GM12878 (cell line): ENCODE measurements around the gene UBE2QL1. TPM values are rescaled to one million over a fixed set of nuclear protein-coding genes. Genes with fewer than 3 reads are reported as not detected.

Experiments used
- ATAC-seq: fragments of 200-7000 bp; cut with Tn5 transposase; 3 replicates; pipeline ENCODE4 v1.9.1; 2020; ENCODE audit warnings: mild to moderate bottlenecking, moderate library complexity
- BruUV-seq: library from RNA; stranded (reverse); fragments of 400-500 nt; replicated peaks from 2 replicates; lab custom pipeline; 2021; lab: Mats Ljungman, UMichigan
- CTCF ChIA-PET: fragments of 300-600 bp; sonication (Branson Sonifier 250); formaldehyde crosslinking; extraction: SDS; loops from one replicate; lab custom pipeline; 2021; ENCODE audit warnings: inconsistent platforms; lab: Yijun Ruan, JAX
- POLR2A ChIA-PET: fragments of 350-600 bp; formaldehyde crosslinking; extraction: SDS; loops from one replicate; lab custom pipeline; 2021; ENCODE audit warnings: inconsistent platforms; lab: Charles Lee
- RAD21 ChIA-PET: fragments of 300-600 bp; sonication (Branson Sonifier 250); formaldehyde crosslinking; loops from one replicate; lab custom pipeline; 2023; ENCODE audit warnings: antibody characterized with exemption; ENCODE audit not compliant: unreplicated experiment; lab: Charles Lee
- SMC1A ChIA-PET: fragments of 300-600 bp; sonication (Branson Sonifier 250); formaldehyde crosslinking; loops from one replicate; lab custom pipeline; 2023; ENCODE audit not compliant: unreplicated experiment, uncharacterized antibody; lab: Charles Lee
- DNase-seq: peaks from one replicate; pipeline ENCODE4 v3.0.0-alpha.2; 2011; ENCODE audit warnings: low read depth, low spot score
- FAIRE-seq: peaks from 3 replicates; lab custom pipeline; 2011; peaks lifted over from hg19 to GRCh38; lab: Jason Lieb, UNC
- H2AFZ ChIP-seq: 2 replicates; pipeline ENCODE4 v1.6.0; 2011; ENCODE audit warnings: low read depth, low read length, control low read depth; ENCODE audit not compliant: control insufficient read depth
- H3K27ac ChIP-seq: 2 replicates; pipeline ENCODE4 v1.5.1; 2011; ENCODE audit warnings: control low read depth; ENCODE audit not compliant: control insufficient read depth, insufficient read depth
- H3K27me3 ChIP-seq, 2 experiments: replicated peaks in 1 of 2; 2 replicates each; pipeline versions ENCODE4 v1.6.0 to v1.6.1; 2011; ENCODE audit warnings: low read length in 1 of 2; ENCODE audit not compliant: control insufficient read depth in 2 of 2, insufficient read depth in 2 of 2
- H3K36me3 ChIP-seq, 2 experiments: 2 replicates each; pipeline ENCODE4 v1.5.1; 2011; ENCODE audit warnings: low read length in 1 of 2; ENCODE audit not compliant: control insufficient read depth in 2 of 2, insufficient read depth in 2 of 2
- H3K4me1 ChIP-seq: 2 replicates; pipeline ENCODE4 v1.6.1; 2011; ENCODE audit warnings: mild to moderate bottlenecking, low read length, moderate library complexity, mixed read lengths; ENCODE audit not compliant: control insufficient read depth, insufficient read depth
- H3K4me2 ChIP-seq: 2 replicates; pipeline ENCODE4 v1.6.0; 2011; ENCODE audit warnings: control low read depth; ENCODE audit not compliant: control insufficient read depth, insufficient read depth
- H3K4me3 ChIP-seq: fragments of 200-600 bp; sonication (generic); 2 replicates; pipeline ENCODE4 v1.5.1; 2016
- H3K79me2 ChIP-seq: 2 replicates; pipeline ENCODE4 v1.6.0; 2011; ENCODE audit warnings: low read length; ENCODE audit not compliant: control insufficient read depth, insufficient read depth
- H3K9ac ChIP-seq: 2 replicates; pipeline ENCODE4 v1.8.0; 2011; ENCODE audit warnings: low read length, control low read depth, mixed read lengths; ENCODE audit not compliant: control insufficient read depth, insufficient read depth
- H3K9me3 ChIP-seq: replicated peaks from 3 replicates; pipeline ENCODE4 v1.5.1; 2011; ENCODE audit warnings: mild to moderate bottlenecking, low read length; ENCODE audit not compliant: control insufficient read depth, insufficient read depth
- H4K20me1 ChIP-seq: 2 replicates; pipeline ENCODE4 v1.6.0; 2011; ENCODE audit not compliant: control insufficient read depth, insufficient read depth
- BACH1 ChIP-seq: fragments of 450-650 bp; IDR thresholded peaks from 2 replicates; pipeline ENCODE4 v1.6.1; 2017; ENCODE audit warnings: mild to moderate bottlenecking, borderline replicate concordance
- BCL11A ChIP-seq: IDR thresholded peaks from 2 replicates; pipeline ENCODE4 v1.6.1; 2011; ENCODE audit warnings: low read depth, low read length
- CHD1 ChIP-seq: IDR thresholded peaks from 2 replicates; pipeline ENCODE4 v1.6.1; 2012; ENCODE audit warnings: low read depth, low read length, improper control_type of control experiment
- CHD2 ChIP-seq: IDR thresholded peaks from 2 replicates; pipeline ENCODE4 v1.6.1; 2011; ENCODE audit warnings: low read depth, low read length, improper control_type of control experiment, borderline replicate concordance
- ETV6 ChIP-seq, 2 experiments: fragments of 450-650 bp in 1 of 2; IDR thresholded peaks in 1 of 2; conservative IDR thresholded peaks in 1 of 2; 2 replicates each; pipeline ENCODE4 v1.6.1; 2014; ENCODE audit warnings: antibody characterized with exemption in 1 of 2, borderline replicate concordance in 1 of 2, low read depth in 1 of 2, mild to moderate bottlenecking in 1 of 2, moderate library complexity in 1 of 2
- HSF1 ChIP-seq: fragments of 150-350 bp; IDR thresholded peaks from 2 replicates; pipeline ENCODE4 v1.6.1; 2014; ENCODE audit warnings: mild to moderate bottlenecking, low read depth, low read length
- MAX ChIP-seq: IDR thresholded peaks from 2 replicates; pipeline ENCODE4 v1.6.1; 2012; ENCODE audit warnings: low read depth, low read length, improper control_type of control experiment
- MEF2B ChIP-seq: fragments of 450-650 bp; IDR thresholded peaks from 2 replicates; pipeline ENCODE4 v1.6.1; 2018; ENCODE audit warnings: mild to moderate bottlenecking, moderate library complexity; ENCODE audit not compliant: partially characterized antibody, poor library complexity, severe bottlenecking
- PBX3 ChIP-seq: IDR thresholded peaks from 2 replicates; pipeline ENCODE4 v1.6.1; 2011; ENCODE audit warnings: mild to moderate bottlenecking, low read depth, low read length, moderate library complexity; ENCODE audit not compliant: insufficient replicate concordance
- RUNX3 ChIP-seq: IDR thresholded peaks from 2 replicates; pipeline ENCODE4 v1.6.1; 2012; ENCODE audit warnings: low read length, inconsistent platforms
- SMAD5 ChIP-seq: IDR thresholded peaks from 2 replicates; pipeline ENCODE4 v1.6.1; 2016; ENCODE audit warnings: antibody characterized with exemption, low read depth
- TAF1 ChIP-seq: IDR thresholded peaks from 2 replicates; pipeline ENCODE4 v1.6.1; 2011; ENCODE audit warnings: mild to moderate bottlenecking, low read depth, low read length, borderline replicate concordance
- TCF3 ChIP-seq: IDR thresholded peaks from 2 replicates; pipeline ENCODE4 v1.6.1; 2012; ENCODE audit warnings: low read depth, mild to moderate bottlenecking, low read length, borderline replicate concordance; ENCODE audit not compliant: insufficient read depth
- WGBS: methylation state at CpG from one replicate; pipeline ENCODE4 v1.1.6; 2016; ENCODE audit warnings: low lambda C conversion rate; ENCODE audit not compliant: insufficient replicate concordance, insufficient coverage; ENCODE audit errors: missing lambda C conversion rate; 5-methylcytosine and 5-hydroxymethylcytosine counted together
- in situ Hi-C: fragments of 300-500 bp; cut with MboI; formaldehyde crosslinking; loops from 9 replicates; pipeline ENCODE4 v1.14.3; 2018; ENCODE audit warnings: mixed read lengths
- intact Hi-C: fragments of 100-400 bp; cut with micrococcal nuclease; formaldehyde crosslinking; loops from one replicate; pipeline ENCODE4 v1.14.2; 2022; ENCODE audit not compliant: unreplicated experiment
- polyA plus RNA-seq, 11 experiments: library from polyadenylated mRNA; depleted of rRNA in 4 of 11; unstranded in 6 of 11; stranded (reverse) in 5 of 11; fragments of >200 nt; fragmentation: Nextera tagmentation in 4 of 11; fragmentation: Illumina TruSeq in 1 of 11; extraction: Ambion mirVana in 4 of 11; extraction: Trizol in 1 of 11; gene quantifications; 1 replicate in 1 of 11; 2 replicates in 10 of 11; pipeline versions ENCODE4 v1.2.1 to v1.2.3, GENCODE V29; 2011 to 2016; ENCODE audit warnings: inconsistent platforms in 2 of 11, missing spikeins in 2 of 11, low read depth in 1 of 11
- total RNA-seq, 4 experiments: library from RNA; depleted of rRNA in 3 of 4; stranded (reverse); fragments of >200 nt in 3 of 4; fragmentation: Illumina TruSeq in 1 of 4; extraction: Trizol in 1 of 4; gene quantifications; 2 replicates each; pipeline versions ENCODE4 v1.2.1 to v1.2.3, GENCODE V29; 2013 to 2021

Gene UBE2QL1
- total and polyA plus RNA-seq, 10 of the 15 experiments (the other 5 are each of a cell fraction or from before 2014, with no cell fraction given), result 0.03 to 0.62 (median 0.04) TPM; not detected in 6

GRCh38 chr5:6493681-6494454, 45.2 kb downstream of the UBE2QL1 start (continued):
- TF ChIP-seq BACH1 (no peak), TCF3 (no peak), PBX3 (no peak), SMAD5 (no peak), CHD2 (0 out of 2 replicates have a peak, but pooled peaks have one; percentile 12)
- TF ChIP-seq, all 136 proteins: peak for 11

- POLR2A ChIA-PET, result interaction anchor here (2.1 kb wide), 1 partner anchor 10 kb away, joined by 14 read pairs; no protein-coding TSS in a partner anchor
- DNase-seq, result no peak
- Histone ChIP-seq H3K9ac (no peak overlapping the region), H3K9me3 (no peaks in the 10 kb centered on the region; the same call in 2 of the 3 replicates), H3K36me3 (no peaks in the 10 kb centered on the region), H2AFZ (no peak overlapping the region), H3K27ac (no peak overlapping the region; the same call in 1 of the 2 replicates), H3K4me1 (peaks cover 38% of the 10 kb centered on the region), H3K4me2 (no peak overlapping the region), H3K79me2 (no peaks in the 10 kb centered on the region), H3K27me3 (no peaks in the 10 kb centered on the region), H4K20me1 (no peaks in the 10 kb centered on the region), H3K4me3 (no peak overlapping the region)
- SMC1A ChIA-PET, result interaction anchor here (0.9 to 4.0 kb wide), 3 partner anchors 11 to 243 kb away, joined by 3 to 37 read pairs (median 3); no protein-coding TSS in a partner anchor
- RAD21 ChIA-PET, result interaction anchor here (0.9 to 3.6 kb wide), 4 partner anchors 8 to 482 kb away, joined by 3 to 35 read pairs (median 3); no protein-coding TSS in a partner anchor
- 91% methylated on average over 5 of the region's 5 CpGs for WGBS
- in situ Hi-C loops, result loop anchor here (5.0 kb wide), 2 partner anchors 242 to 738 kb away; no protein-coding TSS in a partner anchor
- ATAC-seq, result no peak
- TF ChIP-seq MEF2B (no peak), MAX (no peak), TAF1 (no peak), CHD1 (no peak), HSF1 (no peak), BCL11A (no peak), RUNX3 (no peak), ETV6 (conservative IDR thresholded peaks at IDR 0.05 in 1 of 2, IDR thresholded peaks at IDR 0.05 in 1 of 2; ENCODE audit: borderline replicate concordance in 1 of 2, low read depth in 1 of 2) (no peak)
- CTCF ChIA-PET, result no interaction called here
- no peak for FAIRE-seq
- no TSS peak for BruUV-seq
- intact Hi-C loops, result no loop called here
Measured at GRCh38 chr5:6494939-6495338, 46.3 kb downstream of the UBE2QL1 start.
